ENCODE data around the gene SMARCA4.

GRCh38 chr19:10960314-10961072 is at the start of gene SMARCA4:
- peak in 1 of 3 donors; percentile 8 for TF ChIP-seq CTCF (IDR thresholded peaks at IDR 0.05)
- peak in 1 of 2 donors; percentile 70 for TF ChIP-seq POLR2A (IDR thresholded peaks at IDR 0.05)

Measured in lower leg skin (tissue), 3 donors.